H1 (cell line): ENCODE results near the gene PRICKLE2.

Experiments used
- CEBPB ChIP-seq: IDR thresholded peaks from 2 replicates; pipeline ENCODE4 v1.6.1; 2012; ENCODE audit warnings: low read depth, low read length
- CHD1 ChIP-seq: IDR thresholded peaks from 2 replicates; pipeline ENCODE4 v1.6.1; 2012; ENCODE audit warnings: low read depth, low read length, improper control_type of control experiment
- KDM5A ChIP-seq: fragments of 200-600 bp; IDR thresholded peaks from 2 replicates; pipeline ENCODE4 v1.7.1; 2012; ENCODE audit warnings: mild to moderate bottlenecking, low read length, inconsistent platforms, mixed read lengths
- NANOG ChIP-seq: IDR thresholded peaks from 2 replicates; pipeline ENCODE4 v1.6.1; 2011; ENCODE audit warnings: low read length, low read depth, mild to moderate bottlenecking, inconsistent platforms; ENCODE audit not compliant: insufficient read depth, poor library complexity, severe bottlenecking
- POLR2AphosphoS5 ChIP-seq: IDR thresholded peaks from 2 replicates; pipeline ENCODE4 v1.6.1; 2011; ENCODE audit warnings: low read depth, low read length
- RFX5 ChIP-seq: IDR thresholded peaks from 2 replicates; pipeline ENCODE4 v1.6.1; 2011; ENCODE audit warnings: low read depth, low read length, improper control_type of control experiment, borderline replicate concordance
- SP1 ChIP-seq: IDR thresholded peaks from 2 replicates; pipeline ENCODE4 v1.6.1; 2011; ENCODE audit warnings: low read depth, low read length
- USF2 ChIP-seq: IDR thresholded peaks from 2 replicates; pipeline ENCODE4 v1.6.1; 2011; ENCODE audit warnings: low read length, improper control_type of control experiment
- ZNF274 ChIP-seq: IDR thresholded peaks from 2 replicates; pipeline ENCODE4 v1.7.0; 2012; ENCODE audit warnings: low read length, borderline replicate concordance; ENCODE audit errors: extremely low read depth

- no peak for TF ChIP-seq RFX5
- no peak for TF ChIP-seq POLR2AphosphoS5
- no peak for TF ChIP-seq SP1
- no peak for TF ChIP-seq ZNF274
- TF ChIP-seq USF2 = no peak
- TF ChIP-seq KDM5A = no peak
- TF ChIP-seq CHD1 = no peak
- TF ChIP-seq NANOG = no peak
- TF ChIP-seq CEBPB = no peak
These were observed 38.0 kb downstream of the PRICKLE2 start for GRCh38 chr3:64187065-64187959.
